GM21576 (cell line): ENCODE results near the gene ARHGAP8.
"Not testable (repeated sequence)": the region's sequence is repeated elsewhere in the genome, so short reads cannot be mapped to it uniquely, and the experiment has no call there.

Experiments
- ATAC-seq: cut with Tn5 transposase; IDR thresholded peaks from one replicate; pipeline ENCODE4 v1.9.1; 2021; ENCODE audit warnings: mild to moderate bottlenecking, moderate library complexity; ENCODE audit not compliant: unreplicated experiment

ARHGAP8 gene

DNA sequence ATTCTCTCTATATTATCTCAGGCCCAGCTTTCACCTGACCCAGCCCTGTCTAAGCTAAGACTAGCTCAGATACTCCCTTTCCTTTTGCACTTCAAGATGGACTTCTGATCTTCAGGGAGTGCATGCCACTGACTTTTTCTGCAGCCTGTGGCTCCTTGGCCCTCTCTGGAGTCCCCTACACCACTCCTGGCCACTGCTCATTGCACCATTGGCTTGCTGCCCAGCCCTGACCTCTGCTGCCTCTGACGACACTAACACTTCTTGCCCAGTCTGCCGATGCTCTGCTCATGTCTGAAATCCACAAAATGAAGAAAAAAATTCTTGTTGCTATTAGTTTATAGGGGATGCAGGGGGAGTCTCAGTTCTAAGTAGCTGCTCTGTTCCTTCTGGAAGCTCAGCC is 150.8 kb downstream of the ARHGAP8 start:
- not testable (repeated sequence) for ATAC-seq

DNA sequence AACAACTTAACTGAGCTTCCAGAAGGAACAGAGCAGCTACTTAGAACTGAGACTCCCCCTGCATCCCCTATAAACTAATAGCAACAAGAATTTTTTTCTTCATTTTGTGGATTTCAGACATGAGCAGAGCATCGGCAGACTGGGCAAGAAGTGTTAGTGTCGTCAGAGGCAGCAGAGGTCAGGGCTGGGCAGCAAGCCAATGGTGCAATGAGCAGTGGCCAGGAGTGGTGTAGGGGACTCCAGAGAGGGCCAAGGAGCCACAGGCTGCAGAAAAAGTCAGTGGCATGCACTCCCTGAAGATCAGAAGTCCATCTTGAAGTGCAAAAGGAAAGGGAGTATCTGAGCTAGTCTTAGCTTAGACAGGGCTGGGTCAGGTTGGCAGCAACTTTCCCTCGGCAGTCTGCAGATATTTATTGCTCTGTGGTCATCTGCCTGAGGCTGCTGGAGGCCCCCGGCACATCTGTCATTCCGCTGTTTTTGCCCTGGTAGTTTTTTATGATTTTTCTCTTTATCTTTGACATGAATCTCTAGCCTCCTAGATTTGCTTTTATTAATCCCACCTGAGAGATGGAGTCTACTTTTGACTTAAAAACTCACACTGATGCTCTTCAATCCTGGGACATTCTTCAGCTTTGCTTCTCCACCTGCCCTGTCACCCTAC is 152.2 kb downstream of the ARHGAP8 start:
- not testable (repeated sequence) for ATAC-seq

DNA sequence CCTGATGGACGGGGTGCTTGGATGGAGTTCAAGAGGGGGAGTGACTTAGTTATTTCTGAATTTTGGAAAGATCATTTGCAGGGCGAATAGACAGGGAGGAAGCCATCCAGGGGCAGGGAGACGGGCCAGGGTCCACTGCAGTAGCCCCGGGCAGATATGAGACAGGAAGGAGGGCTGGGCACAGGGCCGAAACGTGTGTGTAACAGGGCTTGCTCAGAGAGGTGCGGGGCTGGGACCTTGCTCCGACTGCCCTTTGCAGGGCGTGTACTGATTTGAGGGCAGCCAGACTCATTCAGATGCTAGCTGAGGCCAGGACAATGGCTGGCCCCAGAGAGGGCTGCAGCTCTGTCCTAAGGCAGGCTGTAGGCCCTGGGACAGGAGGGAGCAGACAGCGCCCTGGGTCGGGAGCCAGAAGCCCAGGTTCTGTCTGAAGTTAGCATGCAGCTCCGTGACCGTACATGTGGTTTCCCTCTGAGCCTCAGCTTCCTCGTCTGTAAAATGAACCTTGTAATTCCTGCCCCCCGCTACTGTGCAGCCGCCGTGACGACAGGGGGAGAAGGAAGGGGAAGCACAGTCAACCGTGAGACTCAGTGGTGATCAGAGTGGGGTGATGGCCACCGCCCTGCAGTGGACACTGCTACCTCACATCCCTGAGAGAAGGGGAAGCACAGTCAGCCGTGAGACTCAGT is 154.0 kb downstream of the ARHGAP8 start:
- no peak for ATAC-seq

DNA sequence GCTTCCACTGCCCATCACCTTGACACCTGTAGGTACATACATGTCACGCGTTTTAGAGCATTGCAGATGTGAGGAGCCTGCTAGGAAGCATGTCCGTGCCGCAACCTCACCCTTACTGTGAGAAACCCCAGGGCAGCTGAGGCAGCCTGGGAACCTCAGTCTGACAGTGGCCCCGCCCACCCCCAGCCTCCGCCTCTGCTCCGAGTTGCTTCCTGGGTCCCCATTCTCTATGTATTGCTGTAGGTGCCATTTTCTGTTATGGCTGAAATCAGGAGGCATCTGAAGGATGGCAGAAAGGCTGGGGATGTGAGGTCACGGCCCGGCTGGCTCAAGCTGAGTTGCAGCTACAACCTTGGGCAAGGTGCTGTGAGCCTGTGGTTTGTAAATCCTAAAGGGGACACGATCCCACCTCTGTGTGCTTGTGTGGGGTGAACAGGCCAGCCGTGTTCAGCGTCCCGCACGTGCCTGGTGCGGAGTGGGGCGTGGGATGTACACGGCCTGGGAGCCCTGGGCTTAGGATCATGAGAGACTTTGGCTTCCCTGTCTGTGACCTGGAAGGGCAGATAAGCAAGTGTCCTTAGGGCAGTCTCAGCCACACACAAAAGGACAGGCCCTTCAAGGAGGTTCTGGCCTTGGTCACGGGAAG is 154.7 kb downstream of the ARHGAP8 start:
- no peak for ATAC-seq

DNA sequence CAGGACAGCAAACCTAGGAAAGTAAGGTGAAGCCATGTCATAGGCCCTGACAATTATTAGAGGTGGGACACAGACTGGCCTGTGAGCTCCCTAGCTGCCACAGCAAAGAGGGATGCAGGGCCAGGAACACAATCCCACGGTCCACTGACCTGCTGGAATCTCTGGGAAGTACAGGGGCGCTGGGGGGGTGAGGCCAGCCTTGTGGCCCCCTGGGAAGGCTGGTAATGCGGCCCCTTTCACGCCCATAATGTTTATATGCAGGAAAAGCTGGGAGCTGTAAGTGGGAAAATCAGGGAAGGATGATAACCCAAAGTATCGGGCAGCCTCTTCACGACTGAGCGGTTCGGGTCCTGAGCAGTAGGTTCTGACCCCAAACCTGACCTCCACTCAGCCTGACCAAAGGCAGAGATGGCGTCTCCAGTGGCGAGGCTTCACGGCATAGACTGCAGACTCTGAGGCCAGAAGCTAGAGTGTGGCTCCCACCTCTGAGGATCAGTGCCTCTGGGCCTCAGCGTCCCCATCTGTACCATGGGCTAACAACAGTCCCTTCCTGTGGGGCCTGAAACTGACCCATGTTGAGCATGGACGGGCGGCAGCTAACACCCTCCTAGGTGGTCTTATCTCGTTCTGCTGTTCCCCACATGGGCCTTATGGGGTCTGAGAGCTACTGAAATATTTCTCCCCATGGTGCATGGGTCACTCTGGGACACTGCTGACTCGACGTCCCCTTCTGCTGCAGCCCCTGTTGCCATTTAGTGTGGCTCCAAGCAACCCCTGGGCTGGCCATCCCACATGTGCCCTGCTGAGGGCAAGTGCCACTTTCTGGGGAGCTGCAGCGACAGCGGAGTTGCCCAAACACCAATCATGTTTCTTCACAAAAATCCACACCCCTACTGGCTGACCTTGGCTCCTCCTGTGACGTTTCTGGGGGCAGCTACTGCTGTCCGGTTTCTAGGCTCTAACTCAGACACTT is 155.7 kb downstream of the ARHGAP8 start:
- ATAC-seq: no peak

DNA sequence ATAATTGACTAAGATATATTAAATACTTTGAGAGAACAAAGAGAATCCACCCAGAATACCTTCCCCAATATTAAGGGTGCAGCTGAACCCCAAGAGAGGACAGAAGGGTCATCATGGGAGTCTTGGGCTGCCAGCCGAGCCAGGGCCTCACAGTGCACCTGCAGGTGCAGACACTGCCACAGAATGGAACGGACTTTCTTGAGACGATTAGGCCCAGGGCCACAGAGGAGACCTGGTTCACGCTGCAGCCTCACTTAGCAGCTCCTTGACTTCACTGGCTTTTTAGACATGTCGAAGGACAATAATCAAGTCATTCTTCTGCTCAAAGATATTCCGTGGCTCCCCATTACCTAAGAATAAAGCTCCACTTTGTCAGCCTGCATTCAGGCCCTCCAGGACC is 156.9 kb downstream of the ARHGAP8 start:
- ATAC-seq: no peak
